Naive thymus-derived CD8-positive, alpha-beta T cell (primary cell): ENCODE data around the gene ELAVL2. TPM values are rescaled to one million over a fixed set of nuclear protein-coding genes. Genes with fewer than 3 reads are reported as not detected.

ENCODE experiments used
- ATAC-seq, 2 donors: fragments of 150-1000 bp; cut with Tn5 transposase in 1 of 2; sonication (Bioruptor Pico), chemical (Tn5 transposase) in 1 of 2; 1 replicate in 1 of 2; 2 replicates in 1 of 2; pipeline ENCODE4 v1.10.0; 2021; ENCODE audit warnings: mild to moderate bottlenecking in 2 of 2, moderate library complexity in 2 of 2
- POLR2A ChIA-PET: fragments of 350-600 bp; sonication (Branson Sonifier 250); formaldehyde crosslinking; loops from one replicate; lab custom pipeline; 2021; ENCODE audit warnings: antibody characterized with exemption; lab: Charles Lee
- DNase-seq, 10 donors: peaks; one replicate each; pipeline versions ENCODE4 v3.0.0 to v3.0.0-alpha.2; 2020 to 2022
- H3K27ac Mint-ChIP-seq, 10 donors: one replicate each; pipeline ENCODE4 v1.8.0; 2020 to 2022; ENCODE audit warnings: mild to moderate bottlenecking in 10 of 10, mixed read lengths in 10 of 10, moderate library complexity in 4 of 10, inconsistent platforms in 1 of 10
- H3K27me3 Mint-ChIP-seq, 5 donors: one replicate each; pipeline ENCODE4 v1.8.0; 2021 to 2022; ENCODE audit warnings: mixed read lengths in 5 of 5
- H3K36me3 Mint-ChIP-seq, 3 donors: one replicate each; pipeline ENCODE4 v1.8.0; 2020 to 2022; ENCODE audit warnings: mixed read lengths in 3 of 3, mild to moderate bottlenecking in 2 of 3, inconsistent platforms in 1 of 3
- H3K4me1 Mint-ChIP-seq, 4 donors: one replicate each; pipeline ENCODE4 v1.8.0; 2021 to 2022; ENCODE audit warnings: mixed read lengths in 4 of 4
- H3K4me3 Mint-ChIP-seq, 10 donors: one replicate each; pipeline ENCODE4 v1.8.0; 2020 to 2022; ENCODE audit warnings: mild to moderate bottlenecking in 10 of 10, mixed read lengths in 10 of 10, moderate library complexity in 6 of 10, inconsistent platforms in 1 of 10
- H3K9me3 Mint-ChIP-seq, 9 donors: one replicate each; pipeline ENCODE4 v1.8.0; 2020 to 2022; ENCODE audit warnings: mixed read lengths in 9 of 9, mild to moderate bottlenecking in 3 of 9, inconsistent platforms in 1 of 9, moderate library complexity in 1 of 9
- polyA plus RNA-seq, 3 donors: library from polyadenylated mRNA; unstranded; fragments of 300-500 nt; fragmentation: Illumina TruSeq; gene quantifications; one replicate each; pipeline ENCODE4 v1.2.3, GENCODE V29; 2021
- total RNA-seq, 8 experiments: library from RNA in 2 of 8; stranded (reverse) in 2 of 8; gene quantifications; one replicate each; pipeline ENCODE4 v1.2.3 and lab custom pipeline; 2021 to 2026

The ELAVL2 gene
- total and polyA plus RNA-seq, 5 experiments from 2014 or later = not detected

DNA sequence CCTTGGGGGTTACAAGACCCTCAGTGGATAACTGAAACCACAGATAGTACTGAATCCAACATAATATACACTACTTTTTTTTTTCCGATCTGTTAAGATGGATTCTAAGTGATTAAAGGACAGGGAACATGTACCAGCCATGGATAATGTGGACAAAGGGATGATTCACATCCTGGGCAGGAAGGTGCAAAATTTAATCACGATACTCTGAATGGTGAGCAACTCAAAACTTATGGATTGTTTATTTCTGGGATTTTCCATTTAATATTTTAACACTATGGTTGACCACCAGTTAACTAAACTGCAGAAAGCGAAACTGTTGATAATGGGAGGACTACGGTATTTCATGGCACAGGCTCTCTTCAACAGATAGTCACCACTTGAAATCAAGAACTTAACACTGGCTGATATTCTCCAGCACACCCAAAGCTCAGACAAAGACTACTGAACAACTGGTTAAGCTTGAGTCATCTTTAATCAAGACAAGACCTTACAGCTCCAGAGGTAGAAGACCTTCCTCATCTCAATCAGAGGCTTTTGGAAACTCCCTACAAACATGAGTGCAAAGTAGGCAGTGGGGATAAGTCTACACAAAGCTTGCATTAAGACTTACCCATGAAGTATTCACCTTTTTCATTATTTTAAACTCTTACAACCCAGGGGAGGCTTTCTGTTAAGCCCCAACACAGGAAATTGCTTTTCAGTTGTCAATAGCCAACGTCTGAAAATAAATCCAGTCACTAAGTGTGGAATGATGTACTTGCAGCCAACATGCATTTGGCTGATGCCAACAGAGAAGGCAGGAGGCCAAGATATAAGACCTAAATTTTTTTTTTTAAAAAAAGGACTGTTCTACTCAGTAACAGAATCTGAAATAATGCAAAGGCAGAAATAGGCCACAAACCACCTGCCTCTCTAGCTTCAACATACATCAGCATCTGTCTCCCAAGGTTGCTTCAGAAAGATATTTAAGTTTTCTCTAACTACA, 78.7 kb downstream of the ELAVL2 start:
- DNase-seq (no peak), ATAC-seq (no peak)
- Mint-ChIP-seq H3K4me3 (no peak overlapping the region), H3K4me1 (no peaks in the 10 kb centered on the region), H3K27ac (no peak overlapping the region), H3K36me3 (no peaks in the 10 kb centered on the region), H3K27me3 (no peaks in the 10 kb centered on the region), H3K9me3 (peaks cover 3 to 30% (median 11%) of the 10 kb centered on the region in 9 donors)
- POLR2A ChIA-PET = no interaction called here

GRCh38 chr9:23746317-23746716, 79.7 kb downstream of the ELAVL2 start:
- Mint-ChIP-seq H3K36me3 (no peaks in the 10 kb centered on the region), H3K27me3 (no peaks in the 10 kb centered on the region), H3K27ac (no peak overlapping the region), H3K4me1 (no peaks in the 10 kb centered on the region), H3K9me3 (peaks cover 3 to 30% (median 10%) of the 10 kb centered on the region in 9 donors), H3K4me3 (no peak overlapping the region)
- ATAC-seq (no peak), DNase-seq (no peak)
- POLR2A ChIA-PET = no interaction called here

DNA sequence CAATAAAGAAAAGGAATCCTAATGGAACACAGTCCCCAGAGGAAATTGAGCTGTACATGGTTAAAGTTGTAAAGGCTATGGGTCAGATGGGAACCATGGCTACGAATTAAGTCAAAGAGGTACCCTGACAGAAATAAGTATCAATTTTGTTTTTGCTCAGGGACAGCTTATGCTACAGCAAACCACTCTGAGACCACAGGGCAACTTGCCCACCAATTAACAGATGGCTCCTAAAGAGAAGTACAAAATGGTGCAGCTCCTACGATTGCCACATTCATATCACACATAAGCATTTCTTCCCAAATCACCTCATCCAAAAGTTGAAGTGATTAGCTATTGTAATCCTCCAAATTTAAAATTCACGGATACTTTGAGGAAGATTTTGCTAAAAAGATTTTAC, 83.0 kb downstream of the ELAVL2 start:
- no peak for DNase-seq
- ATAC-seq = no peak
- H3K9me3 Mint-ChIP-seq = peaks cover 2 to 30% (median 9%) of the 10 kb centered on the region in 9 donors
- H3K27ac Mint-ChIP-seq = no peak overlapping the region
- no peaks in the 10 kb centered on the region for H3K36me3 Mint-ChIP-seq
- no peaks in the 10 kb centered on the region for H3K27me3 Mint-ChIP-seq
- H3K4me3 Mint-ChIP-seq = no peak overlapping the region
- no peaks in the 10 kb centered on the region for H3K4me1 Mint-ChIP-seq
- POLR2A ChIA-PET = no interaction called here

GRCh38 chr9:23741351-23741750, 84.7 kb downstream of the ELAVL2 start:
- ATAC-seq (no peak), DNase-seq (no peak)
- POLR2A ChIA-PET = no interaction called here
- Mint-ChIP-seq H3K4me3 (no peak overlapping the region), H3K9me3 (peaks cover 0 to 31% (median 6%) of the 10 kb centered on the region in 9 donors), H3K27ac (no peak overlapping the region), H3K36me3 (no peaks in the 10 kb centered on the region), H3K27me3 (no peaks in the 10 kb centered on the region), H3K4me1 (no peaks in the 10 kb centered on the region)

DNA sequence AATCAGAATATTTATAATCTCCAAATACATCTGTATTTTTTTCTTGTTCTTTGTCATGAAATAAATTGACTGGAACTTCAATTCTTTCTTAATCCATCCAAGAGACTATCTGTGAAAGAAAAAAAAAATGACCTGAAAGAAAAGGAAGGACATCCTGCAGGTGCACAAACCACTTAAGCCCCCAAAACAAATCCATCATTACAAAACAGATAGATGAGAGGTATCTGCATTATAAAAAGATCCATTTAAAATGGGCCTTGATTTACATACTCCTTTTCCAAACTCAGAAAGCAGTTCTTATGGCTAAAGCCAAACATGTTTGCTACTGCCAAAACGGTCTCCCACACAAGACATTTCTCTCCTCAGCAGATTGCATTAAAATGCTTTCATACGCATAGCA, 85.5 kb downstream of the ELAVL2 start:
- POLR2A ChIA-PET = no interaction called here
- Mint-ChIP-seq H3K36me3 (no peaks in the 10 kb centered on the region), H3K4me1 (no peaks in the 10 kb centered on the region), H3K9me3 (peaks cover 0 to 31% (median 6%) of the 10 kb centered on the region in 9 donors), H3K4me3 (no peak overlapping the region), H3K27me3 (no peaks in the 10 kb centered on the region), H3K27ac (no peak overlapping the region)
- ATAC-seq (no peak), DNase-seq (no peak)

DNA sequence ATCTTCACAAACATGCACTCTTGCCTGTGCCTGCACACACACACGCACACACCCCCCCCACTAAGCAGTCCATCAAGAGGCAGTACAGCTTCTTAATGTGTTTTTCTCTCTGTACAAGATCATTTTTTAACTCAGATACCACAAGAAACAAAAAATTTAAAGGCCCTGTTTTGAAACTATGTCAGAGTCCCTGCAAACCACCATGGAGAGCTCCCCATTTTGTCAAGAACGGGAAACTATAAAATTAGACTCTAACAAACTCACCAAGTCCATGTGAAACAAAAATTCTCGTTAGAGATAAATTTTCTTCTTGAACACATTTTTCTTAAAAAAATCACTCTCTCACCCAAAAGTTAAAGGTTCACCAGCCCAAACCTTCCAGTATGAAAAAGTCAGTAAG, 86.3 kb downstream of the ELAVL2 start:
- POLR2A ChIA-PET = no interaction called here
- H3K36me3 Mint-ChIP-seq = no peaks in the 10 kb centered on the region
- no peaks in the 10 kb centered on the region for H3K4me1 Mint-ChIP-seq
- H3K27ac Mint-ChIP-seq = no peak overlapping the region
- ATAC-seq = no peak
- DNase-seq = no peak
- H3K9me3 Mint-ChIP-seq = peaks cover 0 to 31% (median 6%) of the 10 kb centered on the region in 9 donors
- no peak overlapping the region for H3K4me3 Mint-ChIP-seq
- no peaks in the 10 kb centered on the region for H3K27me3 Mint-ChIP-seq

DNA sequence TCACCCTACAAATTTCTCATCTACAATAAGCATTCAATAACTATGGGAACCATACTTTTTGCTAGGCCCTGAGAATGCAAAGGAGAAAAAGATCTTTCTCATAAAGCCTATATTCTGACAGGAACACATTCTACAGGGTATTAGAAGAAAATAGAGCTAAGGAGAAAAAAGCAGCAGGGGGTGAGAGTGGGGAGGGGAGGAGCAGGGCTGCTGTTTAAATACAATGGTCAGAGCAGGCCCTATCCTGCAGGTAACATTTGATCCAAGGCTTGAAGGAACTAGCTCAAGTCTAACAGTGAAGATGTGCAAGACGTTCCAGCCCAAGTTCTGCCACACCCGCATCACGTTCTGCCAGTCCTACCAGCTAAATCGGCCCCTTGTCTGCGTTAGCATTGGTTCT, 89.7 kb downstream of the ELAVL2 start:
- no peak for ATAC-seq
- Mint-ChIP-seq H3K9me3 (peaks cover 0 to 20% (median 5%) of the 10 kb centered on the region in 9 donors), H3K4me1 (no peaks in the 10 kb centered on the region), H3K27me3 (no peaks in the 10 kb centered on the region), H3K27ac (no peak overlapping the region), H3K4me3 (no peak overlapping the region), H3K36me3 (no peaks in the 10 kb centered on the region)
- POLR2A ChIA-PET = no interaction called here
- DNase-seq = no peak

DNA sequence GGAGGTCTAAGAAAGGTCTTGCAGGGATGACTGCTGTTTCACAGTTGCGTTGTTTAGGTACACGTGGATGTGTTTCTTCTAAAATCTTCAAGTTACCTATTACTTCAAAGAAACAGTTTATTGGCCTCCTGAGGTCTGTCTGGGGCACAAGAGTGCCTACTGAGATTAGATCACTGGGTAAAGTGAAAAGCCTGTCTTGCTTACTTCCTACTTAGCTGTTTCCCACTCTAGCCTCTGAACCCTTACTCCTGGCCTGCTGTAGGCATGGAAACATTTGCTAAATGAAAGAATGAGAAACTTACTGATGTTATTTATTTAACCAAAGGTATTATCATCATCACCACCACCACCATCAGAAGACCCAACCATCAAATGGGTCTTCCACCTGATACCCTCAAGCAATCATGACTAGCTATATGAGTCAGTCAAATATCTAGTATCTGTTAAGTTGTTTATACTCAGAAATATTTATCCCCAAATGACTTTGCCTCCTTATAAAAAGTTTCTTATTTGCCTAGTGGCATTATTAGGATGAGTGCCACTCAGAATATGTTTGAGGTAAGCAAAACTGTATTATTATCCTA, 92.5 kb downstream of the ELAVL2 start:
- Mint-ChIP-seq H3K9me3 (peaks cover 0 to 18% (median 2%) of the 10 kb centered on the region in 9 donors), H3K4me1 (no peaks in the 10 kb centered on the region), H3K36me3 (no peaks in the 10 kb centered on the region), H3K27ac (no peak overlapping the region), H3K27me3 (no peaks in the 10 kb centered on the region), H3K4me3 (no peak overlapping the region)
- POLR2A ChIA-PET = no interaction called here
- ATAC-seq (no peak), DNase-seq (no peak)

DNA sequence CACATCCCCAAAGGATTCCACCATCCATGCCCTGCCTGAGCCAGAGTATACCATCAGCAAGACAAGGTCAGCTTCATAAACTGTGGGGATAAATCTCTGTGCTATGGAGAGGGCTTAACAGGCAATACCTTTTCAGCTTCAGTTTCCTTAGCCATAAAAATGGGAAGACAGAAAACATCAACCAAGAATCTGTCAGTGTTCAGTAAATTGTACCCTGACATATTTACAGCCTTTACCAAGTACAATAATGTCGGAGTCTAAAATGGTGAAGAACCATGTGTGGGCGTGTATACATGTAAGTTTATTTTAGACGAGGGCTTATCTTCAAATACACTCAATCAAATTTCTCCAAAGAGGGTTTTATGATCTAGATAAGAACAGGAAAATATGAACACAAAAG, 94.7 kb downstream of the ELAVL2 start:
- POLR2A ChIA-PET = no interaction called here
- Mint-ChIP-seq H3K9me3 (peaks cover 0 to 11% (median under 1%) of the 10 kb centered on the region in 9 donors), H3K4me3 (no peak overlapping the region), H3K27ac (no peak overlapping the region), H3K27me3 (no peaks in the 10 kb centered on the region), H3K36me3 (no peaks in the 10 kb centered on the region), H3K4me1 (no peaks in the 10 kb centered on the region)
- DNase-seq (no peak), ATAC-seq (no peak)

GRCh38 chr9:23730364-23730763, 95.7 kb downstream of the ELAVL2 start:
- H3K36me3 Mint-ChIP-seq = no peaks in the 10 kb centered on the region
- H3K9me3 Mint-ChIP-seq = peaks cover 0 to 11% (median 0%) of the 10 kb centered on the region in 9 donors
- no peak for ATAC-seq
- no peak overlapping the region for H3K27ac Mint-ChIP-seq
- no peaks in the 10 kb centered on the region for H3K4me1 Mint-ChIP-seq
- POLR2A ChIA-PET = no interaction called here
- DNase-seq = no peak
- no peak overlapping the region for H3K4me3 Mint-ChIP-seq
- H3K27me3 Mint-ChIP-seq = no peaks in the 10 kb centered on the region

DNA sequence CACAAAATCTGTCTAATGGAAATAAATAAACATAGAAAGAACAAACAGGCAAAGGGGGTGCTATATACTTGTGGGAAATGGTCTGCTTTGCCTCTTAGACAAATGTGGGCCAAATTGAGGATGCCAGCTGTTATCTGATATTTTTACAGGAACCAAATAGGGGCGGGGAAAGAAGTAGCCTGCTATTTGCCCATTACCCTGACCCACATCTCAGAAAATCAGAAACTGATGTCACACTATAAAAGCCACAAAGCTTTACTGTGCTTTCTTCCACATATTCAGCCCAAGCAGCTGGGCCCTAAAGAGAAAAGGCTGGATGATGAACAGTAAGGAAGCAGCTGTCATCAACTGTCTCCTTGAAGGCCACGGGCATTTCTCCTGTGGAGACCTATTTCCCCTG, 97.3 kb downstream of the ELAVL2 start:
- no peak overlapping the region for H3K27ac Mint-ChIP-seq
- H3K9me3 Mint-ChIP-seq = peaks cover 0 to 12% (median 3%) of the 10 kb centered on the region in 9 donors
- DNase-seq (no peak), ATAC-seq (no peak)
- H3K36me3 Mint-ChIP-seq = no peaks in the 10 kb centered on the region
- no peaks in the 10 kb centered on the region for H3K4me1 Mint-ChIP-seq
- POLR2A ChIA-PET = no interaction called here
- no peak overlapping the region for H3K4me3 Mint-ChIP-seq
- no peaks in the 10 kb centered on the region for H3K27me3 Mint-ChIP-seq

DNA sequence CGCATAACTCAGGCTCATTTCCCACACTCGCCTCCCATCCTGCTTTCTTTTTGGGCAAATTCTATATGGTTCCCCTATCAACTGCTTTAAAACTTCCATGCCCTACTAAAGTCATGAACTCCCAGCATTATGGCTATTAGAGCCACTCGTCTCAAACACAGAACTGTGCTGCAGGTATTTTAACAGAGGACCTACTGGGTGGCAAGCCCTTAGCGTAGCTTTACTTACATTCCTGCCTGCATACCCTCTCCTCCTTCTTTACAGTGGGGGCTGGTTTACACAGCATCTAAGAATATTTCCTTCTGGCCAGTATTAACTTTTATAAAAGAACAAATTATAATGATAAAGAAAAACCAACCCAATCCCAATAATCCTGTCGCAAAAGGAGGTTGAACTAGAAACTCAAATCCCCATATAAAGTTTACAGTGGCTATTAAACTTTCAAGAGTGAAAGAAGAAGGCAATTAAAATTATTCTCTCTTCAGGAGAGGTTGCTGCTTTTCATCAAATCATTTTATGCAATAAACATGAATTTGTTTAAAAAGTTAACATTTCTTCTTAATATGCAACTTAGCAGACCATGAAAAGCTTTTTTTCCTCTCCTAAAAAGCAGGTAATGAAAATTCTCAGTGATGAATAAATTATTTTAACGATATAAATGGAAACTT, 100.6 kb downstream of the ELAVL2 start:
- POLR2A ChIA-PET = no interaction called here
- DNase-seq (no peak), ATAC-seq (no peak)
- no peaks in the 10 kb centered on the region for H3K36me3 Mint-ChIP-seq
- H3K4me3 Mint-ChIP-seq = no peak overlapping the region
- H3K4me1 Mint-ChIP-seq = no peaks in the 10 kb centered on the region
- no peaks in the 10 kb centered on the region for H3K27me3 Mint-ChIP-seq
- peaks cover 0 to 16% (median 4%) of the 10 kb centered on the region in 9 donors for H3K9me3 Mint-ChIP-seq
- H3K27ac Mint-ChIP-seq = no peak overlapping the region

- H3K9me3 Mint-ChIP-seq = peaks cover 0 to 16% (median 4%) of the 10 kb centered on the region in 9 donors
- H3K36me3 Mint-ChIP-seq = no peaks in the 10 kb centered on the region
- ATAC-seq = no peak
- POLR2A ChIA-PET = no interaction called here
- H3K4me1 Mint-ChIP-seq = no peaks in the 10 kb centered on the region
- H3K27me3 Mint-ChIP-seq = no peaks in the 10 kb centered on the region
- no peak for DNase-seq
- H3K27ac Mint-ChIP-seq = no peak overlapping the region
- no peak overlapping the region for H3K4me3 Mint-ChIP-seq
Observed at GRCh38 chr9:23723672-23724071, 102.4 kb downstream of the ELAVL2 start.
